WI38 (cell line): ENCODE data around the gene RHEX.

Source experiments
- H3K4me3 ChIP-seq: 2 replicates; pipeline ENCODE4 v1.5.1; 2011; ENCODE audit warnings: low read depth, mild to moderate bottlenecking, control low read depth, low read length
- TF ChIP-seq, protein P1 (sequence below): IDR thresholded peaks from 2 replicates; pipeline ENCODE4 v1.5.1; 2012; ENCODE audit warnings: low read depth, mild to moderate bottlenecking, control low read depth, low read length

Gene RHEX

DNA sequence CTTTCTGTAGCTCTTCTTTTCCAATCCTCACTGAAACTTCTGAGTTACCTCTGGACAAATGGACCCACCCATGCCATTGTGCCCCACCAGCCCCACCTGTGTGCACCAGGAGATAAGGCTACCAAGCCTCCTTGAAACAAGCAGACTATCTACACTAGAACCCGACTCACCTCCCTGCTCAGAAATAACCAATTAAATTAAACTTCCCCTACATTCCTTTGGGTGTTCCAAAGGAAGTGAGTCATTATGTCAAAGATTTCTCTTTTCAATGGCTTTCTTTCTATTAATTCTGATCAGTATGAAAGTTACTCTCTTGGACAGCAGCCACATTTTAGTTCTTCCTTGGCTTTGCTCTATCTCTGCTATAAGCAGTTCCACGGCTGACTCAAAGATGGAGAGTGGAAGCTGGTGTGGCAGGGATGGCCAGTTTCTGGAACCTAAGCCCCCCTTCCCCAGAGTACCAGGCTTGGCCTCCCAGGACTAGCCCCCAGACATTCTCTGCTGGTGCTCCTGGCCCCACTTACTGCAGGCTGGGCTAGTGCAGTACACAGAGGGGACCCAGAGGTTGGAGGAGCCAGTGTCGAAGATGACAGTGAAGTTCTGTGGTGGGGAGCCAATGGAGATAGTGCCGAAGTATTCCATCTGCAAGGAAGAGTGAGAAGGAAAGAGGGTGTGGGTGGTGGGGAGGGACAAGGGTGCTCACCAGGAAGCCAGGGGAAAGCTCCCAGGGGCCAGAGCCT, 31.2 kb upstream of the RHEX start:
- H3K4me3 ChIP-seq: no peak overlapping the region
- TF ChIP-seq, protein P1, sequence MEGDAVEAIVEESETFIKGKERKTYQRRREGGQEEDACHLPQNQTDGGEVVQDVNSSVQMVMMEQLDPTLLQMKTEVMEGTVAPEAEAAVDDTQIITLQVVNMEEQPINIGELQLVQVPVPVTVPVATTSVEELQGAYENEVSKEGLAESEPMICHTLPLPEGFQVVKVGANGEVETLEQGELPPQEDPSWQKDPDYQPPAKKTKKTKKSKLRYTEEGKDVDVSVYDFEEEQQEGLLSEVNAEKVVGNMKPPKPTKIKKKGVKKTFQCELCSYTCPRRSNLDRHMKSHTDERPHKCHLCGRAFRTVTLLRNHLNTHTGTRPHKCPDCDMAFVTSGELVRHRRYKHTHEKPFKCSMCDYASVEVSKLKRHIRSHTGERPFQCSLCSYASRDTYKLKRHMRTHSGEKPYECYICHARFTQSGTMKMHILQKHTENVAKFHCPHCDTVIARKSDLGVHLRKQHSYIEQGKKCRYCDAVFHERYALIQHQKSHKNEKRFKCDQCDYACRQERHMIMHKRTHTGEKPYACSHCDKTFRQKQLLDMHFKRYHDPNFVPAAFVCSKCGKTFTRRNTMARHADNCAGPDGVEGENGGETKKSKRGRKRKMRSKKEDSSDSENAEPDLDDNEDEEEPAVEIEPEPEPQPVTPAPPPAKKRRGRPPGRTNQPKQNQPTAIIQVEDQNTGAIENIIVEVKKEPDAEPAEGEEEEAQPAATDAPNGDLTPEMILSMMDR: no peak

- TF ChIP-seq, protein P1: no peak
Measured at GRCh38 chr1:206022766-206023165, 30.2 kb upstream of the RHEX start.

GRCh38 chr1:206023695-206024094, 29.3 kb upstream of the RHEX start, which contains the start of gene CTSE:
Gene CTSE (minus strand): TSS chr1:206023895. CDS start chr1:206023791, 104 bp downstream.
- no peak within 1 kb of the TSS for H3K4me3 ChIP-seq
- TF ChIP-seq, protein P1: no peak

More at GRCh38 chr1:206022766-206023165, 30.2 kb upstream of the RHEX start:
- H3K4me3 ChIP-seq: no peak overlapping the region

GRCh38 chr1:206025283-206025820, 27.6 kb upstream of the RHEX start:
- no peak overlapping the region for H3K4me3 ChIP-seq
- TF ChIP-seq, protein P1: no peak

DNA sequence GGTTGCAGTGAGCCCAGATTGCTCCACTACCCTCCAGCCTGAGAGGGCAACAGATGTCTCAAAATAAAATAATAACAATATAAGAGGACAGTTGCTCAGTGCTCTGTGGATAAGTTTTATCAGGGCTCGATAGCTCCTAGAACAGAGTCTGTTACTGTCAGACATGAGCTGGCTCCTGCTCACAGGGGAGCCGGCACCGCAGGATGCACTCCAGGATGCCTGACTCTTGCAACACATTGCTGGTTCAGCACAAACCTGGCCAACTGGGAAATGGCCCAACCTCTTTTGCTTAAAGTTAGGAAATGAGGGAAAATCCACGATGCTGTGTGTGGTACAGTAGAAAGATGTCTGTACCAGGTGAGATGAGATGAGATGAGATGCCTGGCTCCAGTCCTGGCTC, 23.5 kb upstream of the RHEX start:
- TF ChIP-seq, protein P1: no peak
- no peak overlapping the region for H3K4me3 ChIP-seq

GRCh38 chr1:206030191-206030590, 22.8 kb upstream of the RHEX start:
- TF ChIP-seq, protein P1: no peak

GRCh38 chr1:206030714-206031113, 22.3 kb upstream of the RHEX start:
- no peak overlapping the region for H3K4me3 ChIP-seq
- TF ChIP-seq, protein P1: peak; percentile 89

More at GRCh38 chr1:206030191-206030590, 22.8 kb upstream of the RHEX start:
- H3K4me3 ChIP-seq: no peak overlapping the region
